Subcutaneous adipose tissue (tissue), 4 donors: Measurements from ENCODE around the gene SYNGR2. TPM values are rescaled to one million over a fixed set of nuclear protein-coding genes. Genes with fewer than 3 reads are reported as not detected.

Experiments used
- CTCF ChIP-seq: fragments of 450-650 bp; IDR thresholded peaks from one replicate; pipeline ENCODE4 v1.5.1; 2016; ENCODE audit warnings: low read depth, mild to moderate bottlenecking, control low read depth, antibody characterized with exemption, moderate library complexity
- total RNA-seq, 4 donors: library from RNA; depleted of rRNA; stranded (reverse); fragments of >200 nt; gene quantifications; one replicate each; pipeline ENCODE4 v1.1.0, GENCODE V29; 2016

The SYNGR2 gene
- total RNA-seq, 4 donors from 2014 or later: 33.0 to 80.6 (median 50.1) TPM

GRCh38 chr17:78164748-78165607, 3.4 kb upstream of the SYNGR2 start:
- no peak for TF ChIP-seq CTCF

DNA sequence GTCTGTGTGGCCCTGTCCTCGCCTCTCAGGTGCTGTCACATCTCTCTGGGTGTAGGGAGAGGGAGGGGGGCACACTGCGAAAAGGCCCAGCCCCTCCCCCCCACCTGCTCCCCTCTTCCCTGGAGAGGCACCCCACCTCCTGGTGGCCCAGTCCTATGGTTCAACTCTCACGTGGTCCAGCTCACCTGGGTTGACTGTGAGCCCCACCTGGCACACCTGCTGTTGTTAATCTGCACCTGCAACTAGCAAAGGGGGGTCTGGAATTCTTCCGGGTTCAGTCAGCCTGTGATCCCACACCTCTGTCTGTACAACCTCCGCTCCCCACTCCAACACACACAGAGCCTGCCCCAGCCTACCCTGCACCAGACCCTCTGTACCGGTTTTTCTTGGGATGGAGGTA, 2.0 kb upstream of the SYNGR2 start:
- TF ChIP-seq CTCF: no peak

DNA sequence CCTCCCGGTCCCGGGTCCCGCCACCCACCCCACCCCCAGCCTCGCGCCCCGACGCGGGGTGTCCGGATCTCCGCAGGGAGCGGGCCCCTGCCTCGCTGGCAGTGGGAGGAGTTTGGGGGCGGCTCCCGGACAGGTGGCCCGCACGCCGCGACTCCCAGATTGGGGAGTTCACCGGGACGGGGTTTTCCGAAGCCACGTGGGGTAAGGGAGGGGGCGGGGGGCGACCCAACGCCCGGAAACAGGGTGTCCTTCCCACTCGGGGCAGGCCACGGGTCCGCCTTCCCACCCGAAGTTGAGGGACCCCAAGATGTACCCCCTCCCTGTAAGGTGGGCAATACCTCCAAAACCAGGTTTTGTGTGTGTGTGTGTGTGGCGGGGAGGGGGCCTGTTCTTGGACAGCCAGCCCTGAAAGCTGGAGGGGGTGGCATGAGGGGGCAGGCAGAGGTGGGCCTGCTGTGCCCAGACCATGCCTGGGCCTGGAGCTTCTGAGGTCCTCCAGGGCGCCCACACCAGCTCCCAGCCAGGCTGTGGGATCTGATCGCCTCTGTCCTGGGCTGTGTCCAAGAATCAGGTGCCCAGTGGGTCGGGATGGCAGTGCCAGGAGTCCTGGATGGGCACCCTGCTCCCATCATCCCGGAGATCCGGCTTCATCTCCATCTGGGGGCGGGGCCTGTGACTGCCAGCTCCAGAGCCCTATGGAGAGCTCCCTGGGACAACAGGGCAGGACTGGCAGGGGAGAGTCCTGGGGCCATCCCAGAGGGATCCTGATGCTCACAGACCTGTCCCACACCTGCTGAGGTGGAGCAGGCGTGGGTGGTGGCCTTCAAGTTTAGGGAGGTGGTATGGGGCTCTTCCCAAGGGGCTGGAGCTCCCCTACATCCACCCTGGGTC, 767 bp downstream of the SYNGR2 start:
- TF ChIP-seq CTCF: no peak

DNA sequence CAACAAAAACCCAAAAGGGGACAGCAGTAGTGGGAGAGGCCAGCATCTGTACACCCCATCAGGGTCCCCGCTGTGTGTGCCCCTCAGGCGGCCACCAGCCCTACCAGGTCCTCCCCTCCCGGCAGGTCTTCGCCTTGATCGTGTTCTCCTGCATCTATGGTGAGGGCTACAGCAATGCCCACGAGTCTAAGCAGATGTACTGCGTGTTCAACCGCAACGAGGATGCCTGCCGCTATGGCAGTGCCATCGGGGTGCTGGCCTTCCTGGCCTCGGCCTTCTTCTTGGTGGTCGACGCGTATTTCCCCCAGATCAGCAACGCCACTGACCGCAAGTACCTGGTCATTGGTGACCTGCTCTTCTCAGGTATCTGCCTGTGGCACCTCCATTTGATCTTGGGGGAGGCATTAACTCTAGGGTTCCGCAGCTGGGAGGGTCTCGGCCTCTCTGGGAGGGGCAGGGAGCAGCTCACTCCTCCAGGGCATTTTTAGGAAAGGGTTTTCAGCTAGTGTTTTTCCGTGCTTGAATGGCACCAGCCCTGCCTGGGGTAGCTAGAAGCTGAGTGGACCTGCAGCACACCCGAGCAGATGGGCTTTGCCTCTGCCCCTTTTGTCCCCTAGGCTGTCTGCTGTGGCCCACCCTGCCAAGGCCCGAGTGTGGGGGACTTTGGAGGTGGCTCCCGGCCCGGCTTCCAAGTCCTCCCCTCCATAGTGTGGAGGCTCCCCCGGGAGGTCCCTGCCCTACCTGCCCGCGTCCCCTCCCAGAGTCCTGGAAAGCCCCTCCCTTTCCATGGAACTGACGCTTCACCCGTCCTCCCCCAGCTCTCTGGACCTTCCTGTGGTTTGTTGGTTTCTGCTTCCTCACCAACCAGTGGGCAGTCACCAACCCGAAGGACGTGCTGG, 2.6 kb downstream of the SYNGR2 start:
- no peak for TF ChIP-seq CTCF

DNA sequence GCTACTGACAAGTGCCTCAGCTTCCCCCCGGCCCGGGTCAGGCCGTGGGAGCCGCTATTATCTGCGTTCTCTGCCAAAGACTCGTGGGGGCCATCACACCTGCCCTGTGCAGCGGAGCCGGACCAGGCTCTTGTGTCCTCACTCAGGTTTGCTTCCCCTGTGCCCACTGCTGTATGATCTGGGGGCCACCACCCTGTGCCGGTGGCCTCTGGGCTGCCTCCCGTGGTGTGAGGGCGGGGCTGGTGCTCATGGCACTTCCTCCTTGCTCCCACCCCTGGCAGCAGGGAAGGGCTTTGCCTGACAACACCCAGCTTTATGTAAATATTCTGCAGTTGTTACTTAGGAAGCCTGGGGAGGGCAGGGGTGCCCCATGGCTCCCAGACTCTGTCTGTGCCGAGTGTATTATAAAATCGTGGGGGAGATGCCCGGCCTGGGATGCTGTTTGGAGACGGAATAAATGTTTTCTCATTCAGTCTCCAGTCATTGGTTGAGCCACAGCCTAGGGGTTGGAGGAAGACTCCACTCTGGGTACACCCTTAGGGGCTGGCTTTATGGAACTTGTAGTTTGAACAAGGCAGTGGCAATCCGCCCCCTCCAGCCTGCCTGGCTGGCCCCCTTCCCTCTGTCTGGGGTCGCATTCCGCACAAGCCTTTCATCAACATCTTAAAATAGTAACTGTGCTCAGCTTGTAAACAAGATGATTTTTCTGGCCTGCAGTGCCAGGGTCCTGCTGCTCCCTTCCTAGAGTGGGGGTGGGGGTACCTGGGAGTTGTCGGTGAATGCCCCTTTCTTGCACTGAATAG, 4.1 kb downstream of the SYNGR2 start:
- TF ChIP-seq CTCF: no peak

- no peak for TF ChIP-seq CTCF
Observed at GRCh38 chr17:78173097-78173715, 4.8 kb downstream of the SYNGR2 start.
